Retinal pigment epithelial cell (primary cell): ENCODE measurements around the gene C19orf18.

Source experiments
- DNase-seq: peaks from one replicate; pipeline ENCODE4 v3.0.0-alpha.2; 2010; ENCODE audit warnings: low read depth
- H3K4me3 ChIP-seq: 2 replicates; pipeline ENCODE4 v1.5.1; 2011; ENCODE audit warnings: mild to moderate bottlenecking, low read length, control low read depth, moderate library complexity
- CTCF ChIP-seq: conservative IDR thresholded peaks from 2 replicates; pipeline ENCODE4 v1.5.1; 2011; ENCODE audit warnings: low read depth, low read length, control low read depth, inconsistent platforms

C19orf18 gene

GRCh38 chr19:57992841-57993240 is 18.5 kb upstream of the C19orf18 start:
- DNase-seq = no peak
- no peak overlapping the region for H3K4me3 ChIP-seq
- no peak for TF ChIP-seq CTCF

DNA sequence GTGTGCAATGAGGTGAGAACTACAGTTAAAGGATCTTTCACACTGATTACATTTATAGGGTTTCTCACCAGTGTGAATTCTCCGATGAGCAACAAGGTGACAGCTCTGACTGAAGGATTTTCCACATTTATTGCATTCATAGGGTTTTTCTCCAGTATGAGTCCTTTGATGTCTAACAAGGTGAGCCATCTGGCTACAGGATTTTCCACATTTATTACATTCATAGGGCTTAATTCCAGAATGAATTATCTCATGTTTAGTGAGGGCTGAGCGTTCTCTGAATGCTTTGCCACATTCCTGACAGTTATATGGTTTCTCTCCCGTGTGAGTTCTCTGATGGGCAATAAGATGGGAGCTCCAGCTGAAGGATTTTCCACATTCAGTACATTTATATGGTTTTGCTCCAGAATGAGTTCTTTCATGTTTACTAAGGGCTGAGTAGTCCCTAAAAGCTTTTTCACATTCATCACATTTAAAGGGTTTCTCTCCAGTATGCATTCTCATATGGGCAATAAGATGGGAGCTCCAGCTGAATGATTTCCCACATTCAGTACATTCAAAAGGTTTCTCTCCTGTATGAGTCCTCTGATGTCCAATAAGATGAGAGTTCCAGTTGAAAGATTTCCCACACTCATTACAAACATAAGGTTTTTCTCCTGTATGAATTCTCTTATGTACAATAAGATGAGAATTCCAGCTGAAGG is 4.4 kb upstream of the C19orf18 start:
- no peak for DNase-seq
- H3K4me3 ChIP-seq = no peak overlapping the region
- TF ChIP-seq CTCF = no peak

GRCh38 chr19:57964761-57965160 is 9.6 kb downstream of the C19orf18 start:
- no peak for DNase-seq
- H3K4me3 ChIP-seq = no peak overlapping the region
- TF ChIP-seq CTCF = no peak

DNA sequence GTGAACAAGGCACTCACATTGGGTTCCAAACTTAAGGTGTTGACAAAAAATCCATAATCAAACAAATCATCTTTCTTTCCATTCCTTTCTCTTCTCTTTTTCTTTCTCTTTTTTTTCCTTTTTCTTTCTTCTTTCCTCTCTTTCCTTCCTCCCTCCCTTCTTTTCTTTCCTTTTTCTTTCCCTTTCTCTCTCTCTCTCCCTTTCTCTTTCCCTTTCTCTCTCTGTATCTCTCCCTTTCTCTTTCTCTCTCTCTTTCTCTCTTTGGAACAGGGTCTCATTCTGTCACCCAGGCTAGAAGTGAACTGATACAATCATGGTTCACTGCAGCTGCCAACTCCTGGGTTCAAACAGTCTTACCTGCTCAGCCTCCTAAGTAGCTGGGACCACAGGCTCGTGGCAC is 12.5 kb downstream of the C19orf18 start:
- DNase-seq = no peak
- TF ChIP-seq CTCF = no peak

GRCh38 chr19:57954996-57955395 is 19.3 kb downstream of the C19orf18 start:
- DNase-seq = no peak
- H3K4me3 ChIP-seq = no peak overlapping the region
- TF ChIP-seq CTCF = no peak

More for the DNA sequence above, 12.5 kb downstream of the C19orf18 start:
- H3K4me3 ChIP-seq = no peak overlapping the region

- DNase-seq = no peak
- H3K4me3 ChIP-seq = no peak overlapping the region
- TF ChIP-seq CTCF = no peak
Observed at GRCh38 chr19:57949702-57950101, 24.6 kb downstream of the C19orf18 start.

- no peak for TF ChIP-seq CTCF
- no peak overlapping the region for H3K4me3 ChIP-seq
- DNase-seq = no peak
Observed at GRCh38 chr19:57949296-57949695, 25.0 kb downstream of the C19orf18 start.
